Epithelial cell of proximal tubule (primary cell): ENCODE measurements around the gene LUZP1. TPM values are rescaled to one million over a fixed set of nuclear protein-coding genes. Genes with fewer than 3 reads are reported as not detected.
A peak's percentile ranks its signal among the peaks of the same experiment; 100 is the strongest.

Experiments
- DNase-seq: peaks from one replicate; pipeline ENCODE4 v3.0.0-alpha.2; 2011; ENCODE audit warnings: low read depth
- H3K4me3 ChIP-seq: 2 replicates; pipeline ENCODE4 v1.5.1; 2011; ENCODE audit warnings: low read depth, mild to moderate bottlenecking, low read length
- CTCF ChIP-seq: conservative IDR thresholded peaks from 2 replicates; pipeline ENCODE4 v1.5.1; 2012; ENCODE audit warnings: low read depth, mild to moderate bottlenecking, low read length
- total RNA-seq: library from RNA; depleted of rRNA; stranded (reverse); fragments of >200 nt; gene quantifications from 2 replicates; pipeline ENCODE4 v1.2.3, GENCODE V29; 2015

Gene LUZP1
- 17.6 and 21.7 TPM in 2 replicates for total RNA-seq

GRCh38 chr1:23168445-23169194, at the start of gene LUZP1:
Gene LUZP1 (minus strand): TSS chr1:23168856.
- H3K4me3 ChIP-seq, result peak within 1 kb of the TSS; percentile 91
- no peak for TF ChIP-seq CTCF
- no peak for DNase-seq

- no peak for DNase-seq
- no peak for TF ChIP-seq CTCF
- peak within 1 kb of the TSS; percentile 34 for H3K4me3 ChIP-seq
Measured at GRCh38 chr1:23217421-23218115, 48.9 kb upstream of the LUZP1 start, which contains the start of gene HTR1D. Gene HTR1D (minus strand): TSS chr1:23217502. CDS start chr1:23194219, 23,283 bp downstream.

GRCh38 chr1:23216771-23217420, 48.2 kb upstream of the LUZP1 start:
- H3K4me3 ChIP-seq, result peak overlapping the region; percentile 34
- DNase-seq, result no peak
- peak; percentile 58 for TF ChIP-seq CTCF

GRCh38 chr1:23215751-23216449, 47.2 kb upstream of the LUZP1 start:
- no peak overlapping the region for H3K4me3 ChIP-seq
- no peak for TF ChIP-seq CTCF
- DNase-seq, result no peak

- DNase-seq, result no peak
- H3K4me3 ChIP-seq, result no peak overlapping the region
- no peak for TF ChIP-seq CTCF
Measured at GRCh38 chr1:23215291-23215690, 46.6 kb upstream of the LUZP1 start.

GRCh38 chr1:23214640-23215039, 46.0 kb upstream of the LUZP1 start:
- no peak for DNase-seq
- no peak overlapping the region for H3K4me3 ChIP-seq
- no peak for TF ChIP-seq CTCF
